ENCODE data around the gene DKK1.

Gene DKK1

GRCh38 chr10:52308251-52309031, 5.6 kb upstream of the DKK1 start:
- H3K9me3 ChIP-seq (ENCODE audit: control insufficient read depth, insufficient read depth, low read length): no peaks in the 10 kb centered on the region
- H3K4me1 ChIP-seq (ENCODE audit: insufficient read depth, low read length): no peaks in the 10 kb centered on the region
- H3K36me3 ChIP-seq (ENCODE audit: insufficient read depth, low read length): no peaks in the 10 kb centered on the region
- H3K9ac ChIP-seq (ENCODE audit: low read depth, low read length): peak overlapping the region; percentile 84

DNA sequence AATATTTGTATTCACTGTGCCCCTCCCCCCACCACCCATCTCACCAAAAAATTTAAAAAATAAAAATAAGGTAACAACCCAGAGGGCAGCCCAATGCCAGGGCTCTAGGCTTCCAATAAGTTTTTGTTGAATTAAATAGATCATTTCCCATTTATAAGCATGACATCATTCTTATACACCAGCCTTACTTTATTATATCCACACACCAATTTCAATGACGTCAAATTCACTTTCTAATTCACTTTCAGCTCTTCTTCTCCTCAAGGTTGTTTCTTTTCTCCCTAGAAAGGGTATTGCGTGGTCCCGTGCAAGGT, 1.2 kb upstream of the DKK1 start:
- Histone ChIP-seq H3K9ac (ENCODE audit: low read depth, low read length) (peak overlapping the region; percentile 58; the same call in 1 of the 2 replicates), H3K36me3 (ENCODE audit: insufficient read depth, low read length) (no peaks in the 10 kb centered on the region), H3K9me3 (ENCODE audit: control insufficient read depth, insufficient read depth, low read length) (no peaks in the 10 kb centered on the region), H3K4me1 (ENCODE audit: insufficient read depth, low read length) (no peaks in the 10 kb centered on the region)

DNA sequence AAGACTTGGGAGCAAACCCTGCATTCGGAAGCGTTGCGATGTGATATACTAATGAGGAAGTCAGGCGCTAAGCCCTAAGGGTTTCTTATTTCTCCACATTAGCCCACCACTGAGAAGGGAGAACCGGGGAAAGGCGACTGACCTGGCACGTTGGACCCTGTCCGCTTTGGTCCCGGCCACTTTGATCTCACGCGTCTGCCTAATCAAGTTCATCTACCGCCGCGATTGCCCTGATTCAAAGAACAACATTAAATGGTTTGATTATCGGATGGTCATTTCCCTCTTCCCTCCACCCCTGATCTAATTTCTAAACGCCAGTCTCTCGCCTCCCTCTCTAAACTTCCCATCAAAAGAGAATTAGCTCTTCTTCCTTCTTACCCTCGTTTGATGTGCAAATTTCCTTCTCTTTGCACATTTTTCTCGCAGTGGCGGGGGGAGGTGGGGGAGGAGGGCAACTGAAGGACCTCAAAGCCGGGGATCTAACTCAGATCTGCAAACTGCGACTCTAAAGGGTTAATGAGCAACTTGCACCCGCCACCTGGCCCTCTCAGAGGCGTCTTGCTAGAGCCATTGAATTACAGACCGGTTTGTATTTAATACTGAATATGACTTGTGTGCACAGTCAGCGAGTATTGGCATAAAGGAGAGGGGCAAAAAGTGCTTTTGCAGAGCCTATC, 687 bp upstream of the DKK1 start:
- no peaks in the 10 kb centered on the region for H3K9me3 ChIP-seq (ENCODE audit: control insufficient read depth, insufficient read depth, low read length)
- H3K9ac ChIP-seq (ENCODE audit: low read depth, low read length): peak overlapping the region; percentile 58; the same call in 1 of the 2 replicates
- H3K4me1 ChIP-seq (ENCODE audit: insufficient read depth, low read length): no peaks in the 10 kb centered on the region
- no peaks in the 10 kb centered on the region for H3K36me3 ChIP-seq (ENCODE audit: insufficient read depth, low read length)

DNA sequence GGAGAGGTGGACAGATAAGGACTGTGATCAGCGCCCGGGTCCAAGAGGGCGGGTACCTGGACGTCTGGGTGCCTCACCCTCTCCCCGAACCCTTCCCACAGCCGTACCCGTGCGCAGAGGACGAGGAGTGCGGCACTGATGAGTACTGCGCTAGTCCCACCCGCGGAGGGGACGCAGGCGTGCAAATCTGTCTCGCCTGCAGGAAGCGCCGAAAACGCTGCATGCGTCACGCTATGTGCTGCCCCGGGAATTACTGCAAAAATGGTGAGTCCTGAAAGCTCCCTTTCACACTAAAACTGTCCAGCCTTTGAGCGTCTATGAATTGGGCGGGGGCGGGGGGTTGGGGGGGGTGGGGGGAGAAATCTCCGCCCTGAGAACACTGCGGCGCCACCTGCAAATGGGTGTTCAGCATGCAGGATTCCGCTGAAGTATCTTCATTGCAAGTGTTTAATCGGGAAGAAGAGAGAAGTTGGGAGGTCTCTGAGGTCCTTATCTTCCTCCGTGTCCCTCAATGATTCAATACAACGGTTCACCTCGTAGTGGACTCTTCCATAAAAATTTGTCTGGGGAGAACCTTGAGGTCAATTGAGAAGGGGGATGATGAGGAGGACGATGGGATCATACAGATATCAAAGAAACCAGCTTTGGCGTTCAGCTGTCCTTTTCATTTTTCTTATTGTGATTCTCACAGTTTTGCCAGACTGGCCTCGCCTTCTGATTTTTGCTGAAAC, 906 bp downstream of the DKK1 start:
- no peaks in the 10 kb centered on the region for H3K4me1 ChIP-seq (ENCODE audit: insufficient read depth, low read length)
- peak overlapping the region; percentile 22; the same call in 1 of the 2 replicates for H3K9ac ChIP-seq (ENCODE audit: low read depth, low read length)

GRCh38 chr10:52316001-52316400, 1.9 kb downstream of the DKK1 start:
- Histone ChIP-seq H3K36me3 (ENCODE audit: insufficient read depth, low read length) (no peaks in the 10 kb centered on the region), H3K9me3 (ENCODE audit: control insufficient read depth, insufficient read depth, low read length) (no peaks in the 10 kb centered on the region), H3K4me1 (ENCODE audit: insufficient read depth, low read length) (no peaks in the 10 kb centered on the region), H3K9ac (ENCODE audit: low read depth, low read length) (no peak overlapping the region)

More for the DNA sequence above, 906 bp downstream of the DKK1 start:
- no peaks in the 10 kb centered on the region for H3K9me3 ChIP-seq (ENCODE audit: control insufficient read depth, insufficient read depth, low read length)
- no peaks in the 10 kb centered on the region for H3K36me3 ChIP-seq (ENCODE audit: insufficient read depth, low read length)

- no peak overlapping the region for H3K9ac ChIP-seq (ENCODE audit: low read depth, low read length)
- H3K4me1 ChIP-seq (ENCODE audit: insufficient read depth, low read length): no peaks in the 10 kb centered on the region
- no peaks in the 10 kb centered on the region for H3K9me3 ChIP-seq (ENCODE audit: control insufficient read depth, insufficient read depth, low read length)
Observed at GRCh38 chr10:52316500-52316899, 2.4 kb downstream of the DKK1 start.

DNA sequence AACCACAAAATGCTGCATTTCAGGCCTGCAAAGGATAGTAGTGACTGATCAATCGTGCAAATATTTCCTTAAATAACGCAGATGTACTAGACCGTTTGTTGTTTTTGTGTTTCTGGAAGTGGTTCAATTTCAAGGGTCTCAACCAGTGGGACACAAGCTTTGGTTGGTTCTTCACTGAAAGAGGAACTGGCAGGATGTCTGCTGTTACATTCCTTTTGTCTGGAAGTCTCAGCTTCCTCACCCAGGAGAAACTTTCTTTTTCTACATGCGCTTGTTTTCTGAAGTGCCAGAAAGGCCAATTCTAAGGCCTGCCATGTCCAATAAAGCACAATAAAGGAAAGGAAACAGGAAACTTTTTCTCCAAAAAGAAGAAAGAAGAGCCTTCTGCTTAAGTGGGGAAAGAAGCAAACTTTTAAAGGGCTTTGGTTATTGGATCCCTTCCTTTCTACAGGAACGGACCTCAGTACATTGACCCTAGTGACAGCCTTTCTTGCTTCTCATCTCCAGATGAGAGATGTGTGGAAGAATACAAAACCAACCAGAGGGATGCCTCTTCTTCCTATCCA, 4.1 kb downstream of the DKK1 start:
- H3K4me1 ChIP-seq (ENCODE audit: insufficient read depth, low read length): no peaks in the 10 kb centered on the region
- H3K36me3 ChIP-seq (ENCODE audit: insufficient read depth, low read length): no peaks in the 10 kb centered on the region
- no peaks in the 10 kb centered on the region for H3K9me3 ChIP-seq (ENCODE audit: control insufficient read depth, insufficient read depth, low read length)
- H3K9ac ChIP-seq (ENCODE audit: low read depth, low read length): no peak overlapping the region

More at GRCh38 chr10:52316500-52316899, 2.4 kb downstream of the DKK1 start:
- H3K36me3 ChIP-seq (ENCODE audit: insufficient read depth, low read length): no peaks in the 10 kb centered on the region

DNA sequence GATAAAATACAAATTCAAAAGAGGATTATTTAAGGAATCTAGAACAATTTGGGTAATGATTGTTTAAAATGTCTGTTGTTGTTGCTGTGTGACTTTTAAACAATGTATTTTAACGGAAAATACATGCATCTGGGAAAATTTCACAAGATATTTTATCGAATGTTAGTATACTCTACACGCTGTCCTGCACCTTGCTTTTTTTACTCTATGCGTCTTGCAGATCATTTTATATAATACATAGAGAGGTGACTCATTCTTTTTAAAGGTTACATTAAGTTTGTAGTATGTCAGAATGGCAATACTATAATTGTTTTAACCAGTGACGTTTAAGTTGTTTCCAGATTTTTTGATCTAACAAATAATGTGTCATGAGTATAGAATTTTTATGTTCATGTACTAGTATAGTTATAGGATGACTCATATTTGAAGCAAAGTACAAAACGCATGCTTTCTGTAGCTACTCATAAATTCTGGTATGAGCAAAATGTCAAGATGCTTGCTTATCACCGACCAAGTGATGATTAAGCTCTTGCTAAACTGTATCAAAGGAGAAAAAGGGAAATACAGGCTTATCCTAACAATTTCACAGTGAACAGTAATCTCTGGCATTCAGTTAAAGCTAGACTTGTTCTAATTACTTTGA, 4.9 kb downstream of the DKK1 start:
- Histone ChIP-seq H3K9me3 (ENCODE audit: control insufficient read depth, insufficient read depth, low read length) (no peaks in the 10 kb centered on the region), H3K36me3 (ENCODE audit: insufficient read depth, low read length) (no peaks in the 10 kb centered on the region), H3K4me1 (ENCODE audit: insufficient read depth, low read length) (no peaks in the 10 kb centered on the region), H3K9ac (ENCODE audit: low read depth, low read length) (no peak overlapping the region)

- Histone ChIP-seq H3K4me1 (ENCODE audit: insufficient read depth, low read length) (no peaks in the 10 kb centered on the region), H3K9ac (ENCODE audit: low read depth, low read length) (no peak overlapping the region), H3K9me3 (ENCODE audit: control insufficient read depth, insufficient read depth, low read length) (no peaks in the 10 kb centered on the region), H3K36me3 (ENCODE audit: insufficient read depth, low read length) (no peaks in the 10 kb centered on the region)
Observed at GRCh38 chr10:52319926-52320325, 5.8 kb downstream of the DKK1 start.

GRCh38 chr10:52322323-52322722, 8.2 kb downstream of the DKK1 start:
- Histone ChIP-seq H3K9ac (ENCODE audit: low read depth, low read length) (no peak overlapping the region), H3K36me3 (ENCODE audit: insufficient read depth, low read length) (no peaks in the 10 kb centered on the region), H3K9me3 (ENCODE audit: control insufficient read depth, insufficient read depth, low read length) (no peaks in the 10 kb centered on the region), H3K4me1 (ENCODE audit: insufficient read depth, low read length) (no peaks in the 10 kb centered on the region)

GRCh38 chr10:52322936-52323335, 8.9 kb downstream of the DKK1 start:
- no peaks in the 10 kb centered on the region for H3K36me3 ChIP-seq (ENCODE audit: insufficient read depth, low read length)
- no peaks in the 10 kb centered on the region for H3K9me3 ChIP-seq (ENCODE audit: control insufficient read depth, insufficient read depth, low read length)
- H3K4me1 ChIP-seq (ENCODE audit: insufficient read depth, low read length): no peaks in the 10 kb centered on the region
- no peak overlapping the region for H3K9ac ChIP-seq (ENCODE audit: low read depth, low read length)

- H3K4me1 ChIP-seq (ENCODE audit: insufficient read depth, low read length): no peaks in the 10 kb centered on the region
- H3K9me3 ChIP-seq (ENCODE audit: control insufficient read depth, insufficient read depth, low read length): no peaks in the 10 kb centered on the region
- no peak overlapping the region for H3K9ac ChIP-seq (ENCODE audit: low read depth, low read length)
- H3K36me3 ChIP-seq (ENCODE audit: insufficient read depth, low read length): no peaks in the 10 kb centered on the region
Observed at GRCh38 chr10:52326382-52326781, 12.3 kb downstream of the DKK1 start.

DNA sequence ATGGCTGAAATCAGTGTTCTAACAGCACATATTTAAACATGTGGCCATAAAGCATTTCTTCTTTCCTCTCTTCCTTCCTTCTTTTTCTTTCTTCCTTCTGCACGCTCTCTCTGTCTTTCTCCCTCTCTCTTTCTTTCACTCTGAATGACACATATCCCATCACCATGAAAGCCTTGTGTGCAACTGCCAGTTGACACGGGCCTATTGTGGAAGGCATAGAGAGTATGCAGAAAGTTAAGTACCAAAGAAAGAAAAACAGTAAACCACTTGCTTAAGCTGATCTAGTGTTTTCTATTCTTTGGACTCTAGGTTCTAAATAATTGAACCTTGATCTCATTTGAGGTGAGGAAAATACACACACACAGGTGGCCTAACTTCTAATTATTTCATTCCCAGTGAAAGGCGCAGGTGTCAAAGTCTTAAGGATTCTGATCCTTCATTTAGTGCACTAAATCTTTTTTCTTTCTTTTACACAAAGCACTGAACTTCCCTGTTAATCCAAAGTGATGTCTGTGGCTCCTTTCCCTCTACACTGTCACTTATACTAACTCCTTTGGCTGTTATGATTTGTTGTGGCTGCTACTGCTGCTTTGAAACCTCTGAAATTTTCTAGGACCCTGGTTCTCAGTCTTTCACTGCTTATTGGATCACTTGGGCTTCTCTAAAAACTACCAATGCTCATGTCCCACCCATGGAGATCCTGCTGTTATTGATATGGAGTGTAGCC, 17.7 kb downstream of the DKK1 start:
- Histone ChIP-seq H3K36me3 (ENCODE audit: insufficient read depth, low read length) (no peaks in the 10 kb centered on the region), H3K9ac (ENCODE audit: low read depth, low read length) (no peak overlapping the region), H3K4me1 (ENCODE audit: insufficient read depth, low read length) (peaks cover 9% of the 10 kb centered on the region; the same call in 1 of the 2 replicates), H3K9me3 (ENCODE audit: control insufficient read depth, insufficient read depth, low read length) (no peaks in the 10 kb centered on the region)
